ENCODE results near the gene BSPRY.

- TF ChIP-seq ZNF2 (tag by site-specific recombination; IDR thresholded peaks at IDR 0.05) (no peak), ZNF423 (tag by site-specific recombination; IDR thresholded peaks at IDR 0.05) (no peak), ZNF610 (tag by site-specific recombination; IDR thresholded peaks at IDR 0.05; ENCODE audit: borderline replicate concordance) (no peak), TCF7L2 (IDR thresholded peaks at IDR 0.05; ENCODE audit: borderline replicate concordance, low read depth, low read length) (no peak)
- TF ChIP-seq, protein P1, sequence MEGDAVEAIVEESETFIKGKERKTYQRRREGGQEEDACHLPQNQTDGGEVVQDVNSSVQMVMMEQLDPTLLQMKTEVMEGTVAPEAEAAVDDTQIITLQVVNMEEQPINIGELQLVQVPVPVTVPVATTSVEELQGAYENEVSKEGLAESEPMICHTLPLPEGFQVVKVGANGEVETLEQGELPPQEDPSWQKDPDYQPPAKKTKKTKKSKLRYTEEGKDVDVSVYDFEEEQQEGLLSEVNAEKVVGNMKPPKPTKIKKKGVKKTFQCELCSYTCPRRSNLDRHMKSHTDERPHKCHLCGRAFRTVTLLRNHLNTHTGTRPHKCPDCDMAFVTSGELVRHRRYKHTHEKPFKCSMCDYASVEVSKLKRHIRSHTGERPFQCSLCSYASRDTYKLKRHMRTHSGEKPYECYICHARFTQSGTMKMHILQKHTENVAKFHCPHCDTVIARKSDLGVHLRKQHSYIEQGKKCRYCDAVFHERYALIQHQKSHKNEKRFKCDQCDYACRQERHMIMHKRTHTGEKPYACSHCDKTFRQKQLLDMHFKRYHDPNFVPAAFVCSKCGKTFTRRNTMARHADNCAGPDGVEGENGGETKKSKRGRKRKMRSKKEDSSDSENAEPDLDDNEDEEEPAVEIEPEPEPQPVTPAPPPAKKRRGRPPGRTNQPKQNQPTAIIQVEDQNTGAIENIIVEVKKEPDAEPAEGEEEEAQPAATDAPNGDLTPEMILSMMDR (tag by site-specific recombination; IDR thresholded peaks at IDR 0.05), result no peak; the same call in 1 of the 2 replicates
Measured at GRCh38 chr9:113309204-113309813, 40.0 kb upstream of the BSPRY start.
